ENCODE measurements around the gene MFF. TPM values are rescaled to one million over a fixed set of nuclear protein-coding genes. Genes with fewer than 3 reads are reported as not detected.

Gene MFF
- total and polyA plus RNA-seq, 2 of the 4 experiments (the other 2 are of a cell fraction): 70.1 to 86.4 TPM

- CTCF ChIA-PET: no interaction called here
- no peak overlapping the region for H3K23ac ChIP-seq (ENCODE audit: low read depth, low read length)
- no peak overlapping the region for H2BK5ac ChIP-seq (ENCODE audit: low read depth, low read length, poor library complexity, severe bottlenecking)
- no peak for TF ChIP-seq FOS (IDR thresholded peaks at IDR 0.05; ENCODE audit: low read depth, low read length)
- TF ChIP-seq NFE2L2 (IDR thresholded peaks at IDR 0.05; ENCODE audit: low read depth, low read length): no peak
- no peak for TF ChIP-seq RCOR1 (IDR thresholded peaks at IDR 0.05; ENCODE audit: insufficient replicate concordance, low read length)
- no peak for TF ChIP-seq BHLHE40 (IDR thresholded peaks at IDR 0.05; ENCODE audit: low read depth, low read length)
- TF ChIP-seq SMC3 (IDR thresholded peaks at IDR 0.05; ENCODE audit: low read depth, low read length): no peak
- TF ChIP-seq RAD21 (IDR thresholded peaks at IDR 0.05; ENCODE audit: low read length): no peak
- no peak for TF ChIP-seq RFX5 (IDR thresholded peaks at IDR 0.05; ENCODE audit: low read depth, low read length)
- TF ChIP-seq CTCF (conservative IDR thresholded peaks at IDR 0.05; ENCODE audit: low read depth, low read length): no peak
- no peak for TF ChIP-seq CEBPB (IDR thresholded peaks at IDR 0.05; ENCODE audit: low read depth, low read length)
- no peak for TF ChIP-seq MAFK (IDR thresholded peaks at IDR 0.05; ENCODE audit: low read depth, low read length)
- TF ChIP-seq CHD1 (IDR thresholded peaks at IDR 0.05; ENCODE audit: low read depth, low read length): no peak
- TF ChIP-seq USF2 (IDR thresholded peaks at IDR 0.05; ENCODE audit: low read depth, low read length): no peak
- no peak for TF ChIP-seq MXI1 (IDR thresholded peaks at IDR 0.05; ENCODE audit: borderline replicate concordance, low read depth, low read length)
- TF ChIP-seq POLR2A (IDR thresholded peaks at IDR 0.05; ENCODE audit: low read depth, low read length): no peak
- no peaks in the 10 kb centered on the region for H3K9me1 ChIP-seq (ENCODE audit: insufficient read depth, low read length)
- H4K20me1 ChIP-seq (ENCODE audit: insufficient read depth, low read length): no peaks in the 10 kb centered on the region
- no CpG with 5 or more reads among the region's 5 CpGs for WGBS, 2 experiments (ENCODE audit: extremely low coverage in 2 of 2, insufficient read length in 1 of 2)
- no peaks in the 10 kb centered on the region for H3K4me1 ChIP-seq (ENCODE audit: control insufficient read depth, insufficient read depth, low read length)
- no peaks in the 10 kb centered on the region for H3K79me1 ChIP-seq (ENCODE audit: low read depth in 1 of 2, low read length in 2 of 2)
- no peak overlapping the region for H2BK15ac ChIP-seq (ENCODE audit: low read depth, low read length)
- no peaks in the 10 kb centered on the region for H3K36me3 ChIP-seq (ENCODE audit: control insufficient read depth, insufficient read depth, low read length)
- no peak overlapping the region for H3K9ac ChIP-seq (ENCODE audit: low read depth, low read length)
- H3K27me3 ChIP-seq (ENCODE audit: control insufficient read depth, insufficient read depth, low read length): no peaks in the 10 kb centered on the region
- BruUV-seq (replicated peaks): no TSS peak
- no peak overlapping the region for H3K27ac ChIP-seq (ENCODE audit: insufficient read depth, low read length)
- no peak overlapping the region for H4K8ac ChIP-seq (ENCODE audit: low read depth in 2 of 2, low read length in 2 of 2)
- no peak overlapping the region for H3K14ac ChIP-seq (replicated peaks; ENCODE audit: low read depth, low read length)
- POLR2A ChIA-PET (ENCODE audit: unreplicated experiment): no interaction called here
- dilution Hi-C loops (cut with HindIII; ENCODE audit: low sequenced_read_pairs, unreplicated experiment): no loop called here
- H3K4me2 ChIP-seq (ENCODE audit: low read depth, low read length): no peak overlapping the region
- H3K18ac ChIP-seq (ENCODE audit: low read depth, low read length): no peak overlapping the region
- intact Hi-C loops (cut with micrococcal nuclease): no loop called here
- ATAC-seq (ENCODE audit: low read depth) (no peak), DNase-seq (no peak)
- in situ Hi-C loops (cut with MboI; ENCODE audit: low sequenced_read_pairs): no loop called here
- no peaks in the 10 kb centered on the region for H3K9me3 ChIP-seq (ENCODE audit: control insufficient read depth, insufficient read depth, low read length)
- H2BK20ac ChIP-seq (ENCODE audit: low read depth, low read length): no peak overlapping the region
- H3K4me3 ChIP-seq (ENCODE audit: insufficient read depth, low read depth, low read length): no peak overlapping the region
- H3K56ac ChIP-seq (ENCODE audit: extremely low read depth, insufficient read depth, low read length): no peak overlapping the region
- no peak overlapping the region for H4K91ac ChIP-seq (ENCODE audit: insufficient read depth, low read depth, low read length)
- no peak overlapping the region for H2AK9ac ChIP-seq (replicated peaks; ENCODE audit: low read depth, low read length, poor library complexity)
- no peak overlapping the region for H2BK120ac ChIP-seq (ENCODE audit: low read depth, low read length)
- H2AK5ac ChIP-seq (ENCODE audit: low read depth, low read length): no peak overlapping the region
- no peak overlapping the region for H3K4ac ChIP-seq (ENCODE audit: low read depth, low read length)
- H2AFZ ChIP-seq (replicated peaks; ENCODE audit: low read length, poor library complexity): no peak overlapping the region
- no peak overlapping the region for H4K5ac ChIP-seq (ENCODE audit: low read depth, low read length)
These were observed 37.3 kb upstream of the MFF start for GRCh38 chr2:227287771-227288170.
